ENCODE measurements around the gene KRTAP10-3. TPM values are rescaled to one million over a fixed set of nuclear protein-coding genes. Genes with fewer than 3 reads are reported as not detected.

The KRTAP10-3 gene
- total RNA-seq, 1 experiment from 2014 or later: not detected

GRCh38 chr21:44571296-44571695 is 12.7 kb upstream of the KRTAP10-3 start:
- intact Hi-C loops (cut with micrococcal nuclease; ENCODE audit: unreplicated experiment): no loop called here
- ATAC-seq: no peak

GRCh38 chr21:44569861-44570517 is 11.4 kb upstream of the KRTAP10-3 start:
- ATAC-seq: no peak
- H3K4me3 ChIP-seq (ENCODE audit: low read depth in 2 of 2, low read length in 2 of 2): no peak overlapping the region
- DNase-seq (ENCODE audit: low read depth, low spot score): no peak
- H3K27me3 ChIP-seq (ENCODE audit: control insufficient read depth, insufficient read depth, low read length): no peaks in the 10 kb centered on the region
- intact Hi-C loops (cut with micrococcal nuclease; ENCODE audit: unreplicated experiment): no loop called here
- ChIA-PET CTCF (no interaction called here), POLR2A (interaction anchor here (0.6 kb wide), 1 partner anchor 9 kb away, joined by 3 read pairs; no protein-coding TSS in a partner anchor)
- no TSS peak for BruUV-seq (replicated peaks)
- H3K9me3 ChIP-seq (ENCODE audit: control insufficient read depth, insufficient read depth, low read depth, low read length): no peaks in the 10 kb centered on the region
- TF ChIP-seq, protein P1, sequence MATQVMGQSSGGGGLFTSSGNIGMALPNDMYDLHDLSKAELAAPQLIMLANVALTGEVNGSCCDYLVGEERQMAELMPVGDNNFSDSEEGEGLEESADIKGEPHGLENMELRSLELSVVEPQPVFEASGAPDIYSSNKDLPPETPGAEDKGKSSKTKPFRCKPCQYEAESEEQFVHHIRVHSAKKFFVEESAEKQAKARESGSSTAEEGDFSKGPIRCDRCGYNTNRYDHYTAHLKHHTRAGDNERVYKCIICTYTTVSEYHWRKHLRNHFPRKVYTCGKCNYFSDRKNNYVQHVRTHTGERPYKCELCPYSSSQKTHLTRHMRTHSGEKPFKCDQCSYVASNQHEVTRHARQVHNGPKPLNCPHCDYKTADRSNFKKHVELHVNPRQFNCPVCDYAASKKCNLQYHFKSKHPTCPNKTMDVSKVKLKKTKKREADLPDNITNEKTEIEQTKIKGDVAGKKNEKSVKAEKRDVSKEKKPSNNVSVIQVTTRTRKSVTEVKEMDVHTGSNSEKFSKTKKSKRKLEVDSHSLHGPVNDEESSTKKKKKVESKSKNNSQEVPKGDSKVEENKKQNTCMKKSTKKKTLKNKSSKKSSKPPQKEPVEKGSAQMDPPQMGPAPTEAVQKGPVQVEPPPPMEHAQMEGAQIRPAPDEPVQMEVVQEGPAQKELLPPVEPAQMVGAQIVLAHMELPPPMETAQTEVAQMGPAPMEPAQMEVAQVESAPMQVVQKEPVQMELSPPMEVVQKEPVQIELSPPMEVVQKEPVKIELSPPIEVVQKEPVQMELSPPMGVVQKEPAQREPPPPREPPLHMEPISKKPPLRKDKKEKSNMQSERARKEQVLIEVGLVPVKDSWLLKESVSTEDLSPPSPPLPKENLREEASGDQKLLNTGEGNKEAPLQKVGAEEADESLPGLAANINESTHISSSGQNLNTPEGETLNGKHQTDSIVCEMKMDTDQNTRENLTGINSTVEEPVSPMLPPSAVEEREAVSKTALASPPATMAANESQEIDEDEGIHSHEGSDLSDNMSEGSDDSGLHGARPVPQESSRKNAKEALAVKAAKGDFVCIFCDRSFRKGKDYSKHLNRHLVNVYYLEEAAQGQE (IDR thresholded peaks at IDR 0.05; ENCODE audit: insufficient read depth in 1 of 2, low read depth in 2 of 2, low read length in 1 of 2): no peak
- TF ChIP-seq POLR2AphosphoS5 (IDR thresholded peaks at IDR 0.05; ENCODE audit: low read depth, low read length) (no peak), CTCF (IDR thresholded peaks at IDR 0.05) (no peak), SIN3A (IDR thresholded peaks at IDR 0.05; ENCODE audit: borderline replicate concordance, insufficient read depth, low read depth, low read length) (no peak), TCF7L2 (IDR thresholded peaks at IDR 0.05; ENCODE audit: low read depth, low read length) (no peak)
- H3K27ac ChIP-seq (ENCODE audit: low read length): no peak overlapping the region
- no peaks in the 10 kb centered on the region for H3K36me3 ChIP-seq (ENCODE audit: control insufficient read depth, insufficient read depth, low read length)
- peaks cover 5% of the 10 kb centered on the region; the same call in 1 of the 2 replicates for H3K4me1 ChIP-seq (ENCODE audit: control insufficient read depth, insufficient read depth, low read length)
- in situ Hi-C loops (cut with HindIII; ENCODE audit: low pct_unique_long_range_greater_than_20kb, low sequenced_read_pairs): no loop called here

More at GRCh38 chr21:44571296-44571695, 12.7 kb upstream of the KRTAP10-3 start:
- no peak for DNase-seq (ENCODE audit: low read depth, low spot score)
- in situ Hi-C loops (cut with HindIII; ENCODE audit: low pct_unique_long_range_greater_than_20kb, low sequenced_read_pairs): no loop called here
- no peak for TF ChIP-seq CTCF (IDR thresholded peaks at IDR 0.05)
- no peak for TF ChIP-seq SIN3A (IDR thresholded peaks at IDR 0.05; ENCODE audit: borderline replicate concordance, insufficient read depth, low read depth, low read length)
- TF ChIP-seq, protein P1 (IDR thresholded peaks at IDR 0.05; ENCODE audit: insufficient read depth in 1 of 2, low read depth in 2 of 2, low read length in 1 of 2): no peak
- no peak for TF ChIP-seq POLR2AphosphoS5 (IDR thresholded peaks at IDR 0.05; ENCODE audit: low read depth, low read length)
- no peak for TF ChIP-seq TCF7L2 (IDR thresholded peaks at IDR 0.05; ENCODE audit: low read depth, low read length)
- ChIA-PET CTCF (no interaction called here), POLR2A (no interaction called here)
- Histone ChIP-seq H3K36me3 (ENCODE audit: control insufficient read depth, insufficient read depth, low read length) (no peaks in the 10 kb centered on the region), H3K27ac (ENCODE audit: low read length) (no peak overlapping the region), H3K4me1 (ENCODE audit: control insufficient read depth, insufficient read depth, low read length) (peaks cover 5% of the 10 kb centered on the region; the same call in 1 of the 2 replicates), H3K4me3 (ENCODE audit: low read depth in 2 of 2, low read length in 2 of 2) (no peak overlapping the region), H3K9me3 (ENCODE audit: control insufficient read depth, insufficient read depth, low read depth, low read length) (no peaks in the 10 kb centered on the region), H3K27me3 (ENCODE audit: control insufficient read depth, insufficient read depth, low read length) (no peaks in the 10 kb centered on the region)
- BruUV-seq (replicated peaks): no TSS peak
